Esophagus squamous epithelium (tissue), 5 donors: ENCODE measurements around the gene TMEM238. TPM values are rescaled to one million over a fixed set of nuclear protein-coding genes. Genes with fewer than 3 reads are reported as not detected.

Experiments used
- DNase-seq: peaks from one replicate; lab custom pipeline; 2025; lab: John Stamatoyannopoulos, UW
- H3K27ac ChIP-seq, 4 donors: fragments of 200-600 bp; sonication (generic); one replicate each; pipeline ENCODE4 v1.5.1; 2016 to 2019; ENCODE audit warnings: mild to moderate bottlenecking in 1 of 4
- H3K27me3 ChIP-seq, 4 donors: fragments of 200-600 bp; sonication (generic); 1 replicate in 3 of 4; 2 replicates in 1 of 4; pipeline versions ENCODE4 v1.5.1 to v1.6.0; 2017 to 2021; ENCODE audit warnings: antibody characterized with exemption in 1 of 4
- H3K36me3 ChIP-seq, 3 donors: fragments of 200-600 bp; sonication (generic); one replicate each; pipeline ENCODE4 v1.5.1; 2016 to 2019
- H3K4me1 ChIP-seq, 3 donors: fragments of 200-600 bp; sonication (generic); one replicate each; pipeline ENCODE4 v1.5.1; 2017 to 2019
- H3K4me3 ChIP-seq, 4 donors: fragments of 200-600 bp; sonication (generic); 1 replicate in 3 of 4; 2 replicates in 1 of 4; pipeline ENCODE4 v1.5.1; 2016 to 2019; ENCODE audit warnings: mild to moderate bottlenecking in 2 of 4, moderate library complexity in 1 of 4
- H3K9me3 ChIP-seq, 3 donors: fragments of 200-600 bp; sonication (generic); one replicate each; pipeline ENCODE4 v1.5.1; 2016 to 2019
- POLR2A ChIP-seq, 4 donors: fragments of 450-650 bp; IDR thresholded peaks; one replicate each; pipeline ENCODE4 v1.6.1; 2017; ENCODE audit warnings: antibody characterized with exemption in 4 of 4, mild to moderate bottlenecking in 4 of 4, moderate library complexity in 3 of 4
- WGBS, 2 donors: methylation state at CpG; one replicate each; pipeline ENCODE4 v1.1.5; 2018; 5-methylcytosine and 5-hydroxymethylcytosine counted together
- intact Hi-C: fragments of 100-400 bp; cut with DNase I; formaldehyde crosslinking; loops from one replicate; pipeline ENCODE4 v1.15.0; 2022
- total RNA-seq, 4 donors: library from RNA; depleted of rRNA; stranded (reverse); fragments of >200 nt; gene quantifications; one replicate each; pipeline ENCODE4 v1.1.0, GENCODE V29; 2016
- TF ChIP-seq, protein P1 (sequence below), 6 experiments: fragments of 450-650 bp in 4 of 6; fragments of 200-600 bp in 2 of 6; sonication (generic) in 2 of 6; IDR thresholded peaks; one replicate each; pipeline ENCODE4 v1.5.1; 2016 to 2019; ENCODE audit warnings: antibody characterized with exemption in 6 of 6, mild to moderate bottlenecking in 4 of 6, moderate library complexity in 4 of 6
- donor health status: DM: yes; HTN: yes; CAD: no.

The TMEM238 gene
- total RNA-seq, 4 donors from 2014 or later: 11.9 to 41.8 (median 27.1) TPM

- no peak for TF ChIP-seq POLR2A (IDR thresholded peaks at IDR 0.05)
Measured at GRCh38 chr19:55344444-55344843, 39.6 kb downstream of the TMEM238 start.

GRCh38 chr19:55341595-55342531 lies 42.2 kb downstream of the TMEM238 start:
- Histone ChIP-seq H3K4me3 (peak overlapping the region in 2 of 4 donors; percentile 65 to 70), H3K9me3 (no peaks in the 10 kb centered on the region), H3K36me3 (peaks cover 3 to 35% (median 10%) of the 10 kb centered on the region in 3 donors), H3K4me1 (peaks cover 18 to 59% (median 23%) of the 10 kb centered on the region in 3 donors), H3K27ac (no peak overlapping the region), H3K27me3 (peaks cover 0 to 7% (median 0%) of the 10 kb centered on the region in 4 donors)
- intact Hi-C loops: no loop called here
- WGBS, 2 donors: 84 to 87% methylated on average over 5 to 8 of the region's 50 CpGs
- DNase-seq: no peak
- TF ChIP-seq POLR2A (IDR thresholded peaks at IDR 0.05): no peak
- TF ChIP-seq, protein P1, sequence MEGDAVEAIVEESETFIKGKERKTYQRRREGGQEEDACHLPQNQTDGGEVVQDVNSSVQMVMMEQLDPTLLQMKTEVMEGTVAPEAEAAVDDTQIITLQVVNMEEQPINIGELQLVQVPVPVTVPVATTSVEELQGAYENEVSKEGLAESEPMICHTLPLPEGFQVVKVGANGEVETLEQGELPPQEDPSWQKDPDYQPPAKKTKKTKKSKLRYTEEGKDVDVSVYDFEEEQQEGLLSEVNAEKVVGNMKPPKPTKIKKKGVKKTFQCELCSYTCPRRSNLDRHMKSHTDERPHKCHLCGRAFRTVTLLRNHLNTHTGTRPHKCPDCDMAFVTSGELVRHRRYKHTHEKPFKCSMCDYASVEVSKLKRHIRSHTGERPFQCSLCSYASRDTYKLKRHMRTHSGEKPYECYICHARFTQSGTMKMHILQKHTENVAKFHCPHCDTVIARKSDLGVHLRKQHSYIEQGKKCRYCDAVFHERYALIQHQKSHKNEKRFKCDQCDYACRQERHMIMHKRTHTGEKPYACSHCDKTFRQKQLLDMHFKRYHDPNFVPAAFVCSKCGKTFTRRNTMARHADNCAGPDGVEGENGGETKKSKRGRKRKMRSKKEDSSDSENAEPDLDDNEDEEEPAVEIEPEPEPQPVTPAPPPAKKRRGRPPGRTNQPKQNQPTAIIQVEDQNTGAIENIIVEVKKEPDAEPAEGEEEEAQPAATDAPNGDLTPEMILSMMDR (IDR thresholded peaks at IDR 0.05): no peak

More at GRCh38 chr19:55344444-55344843, 39.6 kb downstream of the TMEM238 start:
- no peak overlapping the region for H3K4me3 ChIP-seq
- no peaks in the 10 kb centered on the region for H3K9me3 ChIP-seq
- peaks cover 3 to 45% (median 14%) of the 10 kb centered on the region in 3 donors for H3K36me3 ChIP-seq
- WGBS, 2 donors: 87% methylated on average over 5 of the region's 9 CpGs; no CpG with 5 or more reads in 1 of the 2 donors
- peaks cover 18 to 49% (median 19%) of the 10 kb centered on the region in 3 donors for H3K4me1 ChIP-seq
- no peaks in the 10 kb centered on the region for H3K27me3 ChIP-seq
- DNase-seq: no peak
- intact Hi-C loops: no loop called here
- no peak overlapping the region for H3K27ac ChIP-seq

DNA sequence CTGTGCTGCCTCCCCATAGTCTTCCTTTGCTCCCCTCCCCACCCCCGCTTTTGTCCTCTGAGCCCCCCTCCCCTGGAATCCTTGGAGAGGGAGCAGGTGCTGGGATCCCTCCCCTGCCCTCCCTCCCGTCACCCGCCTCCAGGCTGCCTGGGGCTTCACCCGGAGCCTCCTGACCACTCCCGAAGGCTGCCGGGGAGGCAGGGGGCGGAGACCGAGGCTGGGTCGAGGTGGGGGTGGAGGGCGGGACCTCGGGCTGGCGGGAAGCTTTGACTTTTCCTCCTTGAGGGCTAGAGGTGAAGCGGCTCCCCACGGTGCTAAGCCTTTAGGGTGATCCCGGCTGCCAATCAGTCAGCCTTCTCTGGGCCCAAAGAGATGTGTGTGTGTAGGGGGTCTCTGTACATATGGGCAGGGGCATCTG lies 42.9 kb downstream of the TMEM238 start:
- peaks cover 3 to 28% (median 8%) of the 10 kb centered on the region in 3 donors for H3K36me3 ChIP-seq
- no peaks in the 10 kb centered on the region for H3K9me3 ChIP-seq
- peak overlapping the region in 2 of 4 donors; percentile 92 to 96 for H3K27ac ChIP-seq
- intact Hi-C loops: no loop called here
- 17% methylated on average over 1 of the region's 15 CpGs; no CpG with 5 or more reads in 1 of the 2 donors for WGBS, 2 donors
- peaks cover 0 to 9% (median 0%) of the 10 kb centered on the region in 4 donors for H3K27me3 ChIP-seq
- peak overlapping the region; percentile 65 to 81 (median 74) for H3K4me3 ChIP-seq
- DNase-seq: no peak
- H3K4me1 ChIP-seq: peaks cover 18 to 59% (median 23%) of the 10 kb centered on the region in 3 donors
- TF ChIP-seq, protein P1 (IDR thresholded peaks at IDR 0.05): no peak
- no peak for TF ChIP-seq POLR2A (IDR thresholded peaks at IDR 0.05)

DNA sequence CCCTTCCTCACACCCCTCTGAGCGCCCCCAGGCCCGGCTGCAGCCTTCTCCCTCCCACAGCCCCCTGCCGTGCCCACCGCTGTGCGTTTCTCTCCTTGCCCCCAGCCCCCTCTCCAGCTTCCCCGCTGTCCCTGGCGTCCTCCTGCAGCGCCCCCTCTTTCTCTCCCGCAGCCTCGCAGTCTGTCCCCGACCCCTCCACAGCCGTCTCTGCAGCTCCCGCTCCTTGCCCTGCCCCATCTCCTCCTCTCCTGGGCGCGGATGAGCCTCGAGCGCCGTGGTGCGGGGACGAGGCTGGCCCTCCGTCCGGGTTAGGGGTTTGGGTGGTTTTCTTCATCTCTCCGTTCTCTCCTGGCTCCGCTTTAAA lies 43.3 kb downstream of the TMEM238 start:
- DNase-seq: no peak
- peak overlapping the region; percentile 28 to 96 (median 94) for H3K27ac ChIP-seq

More for the DNA sequence above, 43.3 kb downstream of the TMEM238 start:
- peaks cover 3 to 25% (median 8%) of the 10 kb centered on the region in 3 donors for H3K36me3 ChIP-seq
- no peaks in the 10 kb centered on the region for H3K9me3 ChIP-seq
- H3K4me1 ChIP-seq: peaks cover 18 to 55% (median 20%) of the 10 kb centered on the region in 3 donors
- peaks cover 0 to 9% (median 0%) of the 10 kb centered on the region in 4 donors for H3K27me3 ChIP-seq
- WGBS, 2 donors: 1% methylated on average over 21 to 23 of the region's 24 CpGs
- intact Hi-C loops: no loop called here
- peak overlapping the region; percentile 65 to 81 (median 74) for H3K4me3 ChIP-seq
- no peak for TF ChIP-seq POLR2A (IDR thresholded peaks at IDR 0.05)
- TF ChIP-seq, protein P1 (IDR thresholded peaks at IDR 0.05): peak in 1 of 6 experiments; percentile 4
